ENCODE results near the gene BCL2L13.
"Not testable (repeated sequence)": the region's sequence is repeated elsewhere in the genome, so short reads cannot be mapped to it uniquely, and the experiment has no call there.

BCL2L13 gene

DNA sequence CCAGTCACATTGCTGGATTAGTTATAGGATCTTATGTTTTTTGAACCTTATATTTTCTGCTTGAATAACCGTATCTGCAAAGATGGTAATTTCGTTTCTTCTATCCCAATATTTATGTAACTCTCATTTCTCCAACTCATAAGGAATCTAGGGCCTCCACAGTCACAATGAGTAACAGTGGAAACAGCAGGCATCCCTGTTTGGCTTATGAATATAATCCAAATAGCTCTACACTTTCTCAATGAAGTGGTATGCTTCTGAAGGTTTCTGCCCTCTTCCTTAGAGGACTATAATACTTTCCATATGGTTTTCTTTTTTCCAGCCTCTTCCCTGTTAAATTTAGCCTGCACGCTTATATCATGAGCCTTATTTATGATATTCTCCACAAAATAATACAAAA is 26.5 kb upstream of the BCL2L13 start:
- Histone ChIP-seq H3K27me3 (replicated peaks; ENCODE audit: control insufficient read depth, insufficient read depth, low read length) (no peaks in the 10 kb centered on the region), H3K4me1 (ENCODE audit: control insufficient read depth, insufficient read depth, low read length) (peaks cover 4% of the 10 kb centered on the region), H3K9ac (ENCODE audit: low read length) (no peak overlapping the region), H3K36me3 (ENCODE audit: control insufficient read depth, insufficient read depth, low read length, severe bottlenecking) (peaks cover 59% of the 10 kb centered on the region), H3K9me3 (ENCODE audit: control insufficient read depth, low read length) (no peaks in the 10 kb centered on the region), H3K4me3 (ENCODE audit: low read length) (no peak overlapping the region)
- peak; percentile 53 for DNase-seq (ENCODE audit: low read depth)

DNA sequence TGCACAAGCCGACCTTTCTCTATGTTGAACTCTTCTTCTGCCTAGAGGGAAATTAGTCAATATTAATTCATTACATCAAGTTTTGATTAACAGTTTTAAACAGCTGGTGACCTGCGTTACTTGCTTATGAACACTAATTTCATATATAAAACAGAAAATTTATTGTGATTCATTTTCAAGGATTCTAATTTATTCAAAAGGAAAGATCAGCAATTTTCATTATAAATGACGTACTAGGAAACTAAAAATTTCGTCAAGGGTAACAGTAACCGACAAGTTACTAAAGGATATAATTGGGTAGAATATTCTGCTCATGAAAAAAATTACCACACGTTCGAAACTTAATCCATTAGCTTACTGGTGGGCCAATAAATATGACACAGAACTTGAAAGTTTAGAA is 25.3 kb upstream of the BCL2L13 start:
- Histone ChIP-seq H3K9ac (ENCODE audit: low read length) (no peak overlapping the region), H3K36me3 (ENCODE audit: control insufficient read depth, insufficient read depth, low read length, severe bottlenecking) (peaks cover 61% of the 10 kb centered on the region), H3K4me1 (ENCODE audit: control insufficient read depth, insufficient read depth, low read length) (peaks cover 4% of the 10 kb centered on the region), H3K9me3 (ENCODE audit: control insufficient read depth, low read length) (no peaks in the 10 kb centered on the region), H3K27me3 (replicated peaks; ENCODE audit: control insufficient read depth, insufficient read depth, low read length) (no peaks in the 10 kb centered on the region), H3K4me3 (ENCODE audit: low read length) (no peak overlapping the region)
- no peak for DNase-seq (ENCODE audit: low read depth)

DNA sequence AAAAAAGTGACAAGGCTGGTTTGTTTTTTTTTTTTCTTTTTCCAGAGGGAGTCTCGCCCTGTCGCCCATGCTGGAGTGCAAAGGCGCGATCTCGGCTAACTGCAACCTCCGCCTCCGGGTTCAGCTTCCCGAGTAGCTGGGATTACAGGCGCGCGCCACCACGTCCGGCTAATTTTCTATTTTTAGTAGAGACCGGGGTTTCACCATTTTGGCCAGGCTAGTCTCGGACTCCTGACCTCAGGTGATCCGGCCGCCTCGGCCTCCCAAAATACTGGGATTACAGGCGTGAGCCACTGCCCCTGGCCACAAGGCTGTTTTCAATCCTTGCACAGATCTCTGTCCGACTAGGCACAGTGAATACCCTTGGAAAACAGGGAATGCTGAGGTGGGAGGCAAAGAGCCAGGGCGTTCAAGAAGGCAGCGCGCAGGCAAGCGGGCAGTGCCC is 10.6 kb upstream of the BCL2L13 start:
- no peaks in the 10 kb centered on the region for H3K9me3 ChIP-seq (ENCODE audit: control insufficient read depth, low read length)
- H3K4me1 ChIP-seq (ENCODE audit: control insufficient read depth, insufficient read depth, low read length) = peaks cover 22% of the 10 kb centered on the region
- peak; percentile 25 for DNase-seq (ENCODE audit: low read depth)
- H3K27me3 ChIP-seq (replicated peaks; ENCODE audit: control insufficient read depth, insufficient read depth, low read length) = no peaks in the 10 kb centered on the region
- H3K9ac ChIP-seq (ENCODE audit: low read length) = peak overlapping the region; percentile 100
- H3K4me3 ChIP-seq (ENCODE audit: low read length) = peak overlapping the region; percentile 98
- H3K36me3 ChIP-seq (ENCODE audit: control insufficient read depth, insufficient read depth, low read length, severe bottlenecking) = peaks cover 12% of the 10 kb centered on the region

DNA sequence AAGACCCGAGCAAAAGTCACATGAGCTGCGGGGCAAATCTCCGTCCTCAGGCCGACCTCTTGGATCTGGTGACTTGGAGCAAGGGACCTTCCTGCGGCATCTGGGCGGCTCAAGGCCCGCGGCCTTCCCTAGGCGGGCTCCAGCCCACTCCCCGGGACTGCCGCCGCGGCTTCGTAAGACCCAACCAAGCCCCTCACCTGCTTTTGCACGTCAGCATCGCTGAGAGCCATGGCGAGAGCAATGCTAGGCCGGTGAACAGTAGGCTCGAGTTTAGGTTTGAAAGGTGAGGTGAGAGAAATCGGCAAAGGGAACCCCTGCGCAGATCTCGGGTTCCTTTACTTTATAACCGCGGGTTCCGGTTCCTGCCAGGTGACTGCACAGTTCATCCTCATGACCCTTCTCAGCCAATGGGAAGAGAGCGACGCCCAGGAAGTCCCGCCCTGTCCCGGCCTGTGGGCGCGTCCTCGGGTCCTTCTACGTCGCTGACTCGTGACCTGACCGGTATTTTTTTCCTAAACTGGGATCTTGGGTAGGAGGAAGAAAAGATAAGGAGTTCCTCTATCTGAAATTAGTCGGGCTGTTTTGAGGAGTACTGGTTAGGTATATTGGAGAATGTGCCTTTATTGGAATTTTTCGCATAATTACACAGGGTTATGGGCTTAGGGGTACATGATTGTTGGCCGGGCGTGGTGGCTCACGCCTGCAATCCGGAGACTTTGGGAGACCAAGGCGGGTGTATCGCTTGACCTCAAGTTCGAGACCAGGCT is 10.0 kb upstream of the BCL2L13 start, which contains the start of gene ATP6V1E1:
Gene ATP6V1E1 (minus strand): TSS at position 344 of the 767 bp plus-strand sequence. CDS start 114 bp downstream, at position 230.
- Histone ChIP-seq H3K4me3 (ENCODE audit: low read length) (peak within 1 kb of the TSS; percentile 98), H3K4me1 (ENCODE audit: control insufficient read depth, insufficient read depth, low read length) (peaks cover 28% of the 10 kb centered on the region), H3K9me3 (ENCODE audit: control insufficient read depth, low read length) (no peaks in the 10 kb centered on the region), H3K36me3 (ENCODE audit: control insufficient read depth, insufficient read depth, low read length, severe bottlenecking) (peaks cover 9% of the 10 kb centered on the region), H3K27me3 (replicated peaks; ENCODE audit: control insufficient read depth, insufficient read depth, low read length) (no peaks in the 10 kb centered on the region), H3K9ac (ENCODE audit: low read length) (peak within 1 kb of the TSS; percentile 100)
- DNase-seq (ENCODE audit: low read depth) = peak; percentile 99

DNA sequence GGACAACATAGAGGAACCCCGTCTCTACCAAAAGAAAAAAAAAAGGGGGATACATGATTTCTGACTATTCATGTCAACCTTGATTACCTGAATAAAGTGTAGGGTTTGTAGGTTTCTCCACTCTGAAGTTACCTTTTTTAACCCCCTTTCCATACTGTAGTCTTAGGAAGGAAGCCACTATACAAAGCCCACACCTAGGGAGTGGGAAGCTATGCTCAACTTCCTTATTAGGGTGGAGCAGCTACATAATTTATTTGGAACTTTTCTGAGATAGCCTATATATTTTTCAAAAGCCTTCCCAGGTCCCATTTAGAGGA is 9.4 kb upstream of the BCL2L13 start:
- DNase-seq (ENCODE audit: low read depth) = no peak
- Histone ChIP-seq H3K36me3 (ENCODE audit: control insufficient read depth, insufficient read depth, low read length, severe bottlenecking) (peaks cover 4% of the 10 kb centered on the region), H3K9me3 (ENCODE audit: control insufficient read depth, low read length) (no peaks in the 10 kb centered on the region), H3K4me3 (ENCODE audit: low read length) (peak overlapping the region; percentile 98), H3K27me3 (replicated peaks; ENCODE audit: control insufficient read depth, insufficient read depth, low read length) (no peaks in the 10 kb centered on the region), H3K9ac (ENCODE audit: low read length) (peak overlapping the region; percentile 100), H3K4me1 (ENCODE audit: control insufficient read depth, insufficient read depth, low read length) (peaks cover 32% of the 10 kb centered on the region)

DNA sequence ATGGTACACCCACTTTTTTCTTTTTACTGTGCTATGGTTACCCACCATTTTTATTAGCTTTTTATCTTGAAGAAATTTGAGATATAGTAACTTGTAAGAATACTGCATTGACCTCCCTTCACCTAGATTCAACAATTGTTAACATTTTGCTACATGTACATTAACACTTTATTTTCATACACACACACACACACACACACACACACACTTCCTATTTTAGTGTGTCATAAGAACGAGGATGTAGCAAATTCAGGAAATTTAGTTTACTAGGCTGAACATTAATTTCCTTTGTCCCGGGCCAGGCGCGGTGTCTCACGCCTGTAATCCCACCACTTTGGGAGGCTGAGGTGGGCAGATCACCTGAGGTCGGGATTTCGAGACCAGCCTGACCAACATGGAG is 8.9 kb upstream of the BCL2L13 start:
- peak overlapping the region; percentile 98 for H3K4me3 ChIP-seq (ENCODE audit: low read length)
- H3K27me3 ChIP-seq (replicated peaks; ENCODE audit: control insufficient read depth, insufficient read depth, low read length) = no peaks in the 10 kb centered on the region
- no peak for DNase-seq (ENCODE audit: low read depth)
- H3K9me3 ChIP-seq (ENCODE audit: control insufficient read depth, low read length) = no peaks in the 10 kb centered on the region
- H3K36me3 ChIP-seq (ENCODE audit: control insufficient read depth, insufficient read depth, low read length, severe bottlenecking) = no peaks in the 10 kb centered on the region
- H3K9ac ChIP-seq (ENCODE audit: low read length) = peak overlapping the region; percentile 100
- peaks cover 32% of the 10 kb centered on the region for H3K4me1 ChIP-seq (ENCODE audit: control insufficient read depth, insufficient read depth, low read length)

DNA sequence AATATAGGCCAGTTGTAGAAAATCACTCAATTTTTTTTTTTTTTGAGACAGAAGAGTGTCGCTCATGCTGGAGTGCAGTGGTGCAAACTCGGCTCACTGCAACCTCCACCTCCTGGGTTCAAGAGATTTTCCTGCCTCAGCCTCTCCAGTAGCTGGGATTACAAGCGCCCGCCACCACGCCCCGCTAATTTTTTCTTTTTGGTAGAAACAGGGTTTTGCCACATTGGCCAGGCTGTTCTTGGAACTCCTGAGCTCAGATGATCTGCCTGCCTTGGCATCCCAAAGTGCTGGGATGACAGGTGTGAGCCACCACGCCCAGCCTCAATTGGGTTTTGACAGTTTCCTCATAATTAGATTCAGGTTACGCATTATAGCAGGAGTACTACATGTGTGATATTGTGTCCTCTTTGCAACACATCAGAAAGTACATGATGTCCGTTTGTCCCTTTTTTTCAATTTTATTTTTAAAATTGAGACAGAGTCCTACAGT is 7.4 kb upstream of the BCL2L13 start:
- Histone ChIP-seq H3K9me3 (ENCODE audit: control insufficient read depth, low read length) (no peaks in the 10 kb centered on the region), H3K9ac (ENCODE audit: low read length) (no peak overlapping the region), H3K36me3 (ENCODE audit: control insufficient read depth, insufficient read depth, low read length, severe bottlenecking) (no peaks in the 10 kb centered on the region), H3K4me3 (ENCODE audit: low read length) (no peak overlapping the region), H3K27me3 (replicated peaks; ENCODE audit: control insufficient read depth, insufficient read depth, low read length) (no peaks in the 10 kb centered on the region), H3K4me1 (ENCODE audit: control insufficient read depth, insufficient read depth, low read length) (peaks cover 28% of the 10 kb centered on the region)
- no peak for DNase-seq (ENCODE audit: low read depth)

DNA sequence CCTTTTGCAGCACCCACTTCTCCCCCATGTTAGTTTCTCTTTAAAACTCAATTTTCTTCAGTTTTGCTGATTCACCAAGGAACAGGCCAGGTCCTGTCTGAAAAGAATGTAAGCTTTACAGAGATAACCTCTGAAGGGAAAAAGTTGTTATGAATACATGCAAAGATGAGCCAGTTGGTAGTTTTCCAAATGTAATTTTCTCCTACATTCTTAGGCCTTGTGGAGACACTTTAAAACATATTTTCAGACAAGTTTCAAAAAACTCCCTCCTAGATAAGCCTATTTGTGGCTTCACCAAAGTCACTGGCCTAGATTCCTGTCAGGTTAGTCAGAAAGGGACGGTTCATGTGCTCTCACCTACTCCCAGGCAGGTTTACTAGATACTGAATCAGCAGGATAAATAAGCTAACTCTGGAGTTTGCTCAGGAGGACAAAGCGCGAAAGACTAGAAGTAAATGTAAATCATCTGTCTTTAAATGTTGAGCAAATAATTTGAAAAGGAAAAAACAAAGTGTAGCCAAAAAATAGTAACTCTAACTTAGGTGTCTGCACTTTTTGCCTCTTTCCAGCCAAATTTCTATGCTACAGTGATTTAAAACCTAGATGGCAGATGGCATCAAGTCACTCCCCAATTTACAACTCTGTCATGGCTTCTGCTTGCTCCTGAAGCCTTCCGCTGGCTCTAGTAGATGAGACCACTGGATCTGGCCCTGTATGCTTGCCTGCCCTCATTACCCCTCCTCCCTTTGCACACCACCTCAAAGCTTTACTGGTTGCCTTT is 5.2 kb upstream of the BCL2L13 start:
- Histone ChIP-seq H3K9me3 (ENCODE audit: control insufficient read depth, low read length) (no peaks in the 10 kb centered on the region), H3K36me3 (ENCODE audit: control insufficient read depth, insufficient read depth, low read length, severe bottlenecking) (no peaks in the 10 kb centered on the region), H3K4me3 (ENCODE audit: low read length) (no peak overlapping the region), H3K4me1 (ENCODE audit: control insufficient read depth, insufficient read depth, low read length) (peaks cover 29% of the 10 kb centered on the region), H3K27me3 (replicated peaks; ENCODE audit: control insufficient read depth, insufficient read depth, low read length) (no peaks in the 10 kb centered on the region), H3K9ac (ENCODE audit: low read length) (peak overlapping the region; percentile 67)
- DNase-seq (ENCODE audit: low read depth) = peak; percentile 48

DNA sequence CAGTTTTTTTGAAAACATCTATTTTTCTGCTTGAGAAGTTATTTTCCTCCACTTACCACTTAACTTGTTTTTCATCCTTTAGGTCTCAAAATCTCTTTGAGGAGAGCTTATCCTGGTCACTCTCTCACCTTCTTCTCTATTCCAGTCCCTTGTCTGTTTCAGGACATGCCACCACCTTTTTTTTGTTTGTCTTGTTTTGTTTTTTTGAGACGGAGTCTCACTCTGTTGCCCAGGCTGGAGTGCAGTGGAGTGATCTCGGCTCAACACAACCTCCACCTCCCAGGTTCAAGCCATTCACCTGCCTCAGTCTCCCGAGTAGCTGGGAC is 4.6 kb upstream of the BCL2L13 start:
- Histone ChIP-seq H3K27me3 (replicated peaks; ENCODE audit: control insufficient read depth, insufficient read depth, low read length) (no peaks in the 10 kb centered on the region), H3K9me3 (ENCODE audit: control insufficient read depth, low read length) (no peaks in the 10 kb centered on the region), H3K9ac (ENCODE audit: low read length) (peak overlapping the region; percentile 67), H3K36me3 (ENCODE audit: control insufficient read depth, insufficient read depth, low read length, severe bottlenecking) (no peaks in the 10 kb centered on the region), H3K4me3 (ENCODE audit: low read length) (no peak overlapping the region), H3K4me1 (ENCODE audit: control insufficient read depth, insufficient read depth, low read length) (peaks cover 29% of the 10 kb centered on the region)
- DNase-seq (ENCODE audit: low read depth) = no peak

DNA sequence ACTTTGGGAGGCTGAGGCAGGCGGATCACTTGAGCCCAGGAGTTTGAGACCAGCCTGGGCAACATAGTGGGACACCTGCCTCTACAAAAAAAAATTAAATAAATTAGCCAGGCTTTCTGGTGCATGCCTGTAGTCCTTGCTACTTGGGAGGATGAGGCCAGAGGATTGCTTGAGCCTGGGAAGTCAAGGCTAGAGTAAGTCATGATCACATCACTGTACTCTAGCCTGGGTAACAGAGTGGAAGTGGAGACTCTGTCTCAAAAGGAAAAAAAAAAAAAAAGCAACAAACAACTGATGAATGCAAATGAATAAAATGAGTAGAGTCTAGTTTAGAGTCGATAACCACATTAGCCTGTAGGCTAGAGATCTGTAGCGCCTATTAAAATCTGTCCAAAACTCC is 3.9 kb upstream of the BCL2L13 start:
- Histone ChIP-seq H3K27me3 (replicated peaks; ENCODE audit: control insufficient read depth, insufficient read depth, low read length) (no peaks in the 10 kb centered on the region), H3K4me1 (ENCODE audit: control insufficient read depth, insufficient read depth, low read length) (peaks cover 25% of the 10 kb centered on the region), H3K4me3 (ENCODE audit: low read length) (no peak overlapping the region), H3K9ac (ENCODE audit: low read length) (no peak overlapping the region), H3K9me3 (ENCODE audit: control insufficient read depth, low read length) (no peaks in the 10 kb centered on the region), H3K36me3 (ENCODE audit: control insufficient read depth, insufficient read depth, low read length, severe bottlenecking) (no peaks in the 10 kb centered on the region)
- no peak for DNase-seq (ENCODE audit: low read depth)

DNA sequence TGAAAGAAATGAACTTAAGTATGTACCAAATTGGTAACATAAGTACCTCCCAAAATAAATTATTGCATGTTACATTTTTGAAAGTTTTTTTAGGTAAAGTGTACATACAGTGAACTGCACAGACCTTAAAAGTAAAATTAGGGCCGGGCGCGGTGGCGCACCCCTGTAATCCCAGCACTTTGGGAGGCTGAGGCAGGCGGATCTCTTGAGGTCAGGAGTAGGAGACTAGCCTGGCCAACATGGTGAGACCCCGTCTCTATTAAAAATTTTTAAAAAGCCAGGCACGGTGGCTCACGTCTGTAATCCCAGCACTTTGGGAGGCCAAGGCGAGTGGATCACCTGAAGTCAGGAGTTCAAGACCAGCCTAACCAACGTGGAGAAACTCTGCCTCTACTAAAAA is 1.7 kb upstream of the BCL2L13 start:
- H3K9ac ChIP-seq (ENCODE audit: low read length); H3K36me3 ChIP-seq (ENCODE audit: control insufficient read depth, insufficient read depth, low read length, severe bottlenecking); H3K4me3 ChIP-seq (ENCODE audit: low read length); H3K27me3 ChIP-seq (replicated peaks; ENCODE audit: control insufficient read depth, insufficient read depth, low read length); DNase-seq (ENCODE audit: low read depth); H3K9me3 ChIP-seq (ENCODE audit: control insufficient read depth, low read length): not testable (repeated sequence)
- peaks cover 34% of the 10 kb centered on the region for H3K4me1 ChIP-seq (ENCODE audit: control insufficient read depth, insufficient read depth, low read length)

Data from adipocyte (in vitro differentiated cells).